HEK293 (cell line): Measurements from ENCODE around the gene PRPF31.
"Not testable (repeated sequence)": the region's sequence is repeated elsewhere in the genome, so short reads cannot be mapped to it uniquely, and the experiment has no call there.

ENCODE experiments used
- CTCF ChIA-PET: fragments of 350-600 bp; formaldehyde crosslinking; extraction: SDS; loops from one replicate; lab custom pipeline; 2021; ENCODE audit warnings: antibody characterized with exemption; lab: Yijun Ruan, JAX
- POLR2A ChIA-PET: fragments of 300-600 bp; formaldehyde crosslinking; extraction: SDS; loops from one replicate; lab custom pipeline; 2020; ENCODE audit warnings: antibody characterized with exemption, inconsistent platforms; lab: Yijun Ruan, JAX
- H3K27ac ChIP-seq: fragments of 200-500 bp; sonication (Bioruptor generic); 2 replicates; pipeline ENCODE4 v1.5.1; 2014; ENCODE audit warnings: low read depth, low read length, control low read depth, inconsistent platforms; ENCODE audit errors: extremely low read depth
- H3K36me3 ChIP-seq, 2 experiments: fragments of 200-500 bp in 1 of 2; sonication (Bioruptor generic) in 1 of 2; 1 replicate in 1 of 2; 2 replicates in 1 of 2; pipeline ENCODE4 v1.5.1; 2014 to 2017; ENCODE audit warnings: inconsistent platforms in 2 of 2, low read length in 2 of 2; ENCODE audit not compliant: control insufficient read depth in 2 of 2, insufficient read depth in 1 of 2
- H3K4me1 ChIP-seq: fragments of 200-500 bp; sonication (Bioruptor generic); 2 replicates; pipeline ENCODE4 v1.5.1; 2014; ENCODE audit warnings: mild to moderate bottlenecking, low read length, inconsistent platforms; ENCODE audit not compliant: control insufficient read depth, insufficient read depth
- H3K4me3 ChIP-seq: 2 replicates; pipeline ENCODE4 v1.5.1; 2011; ENCODE audit warnings: low read depth, mild to moderate bottlenecking, control low read depth, low read length, moderate library complexity
- H3K9me3 ChIP-seq: fragments of 200-500 bp; sonication (Bioruptor generic); 2 replicates; pipeline ENCODE4 v1.5.1; 2014; ENCODE audit warnings: low read depth, low read length, inconsistent platforms; ENCODE audit not compliant: control insufficient read depth, insufficient read depth
- KLF1 ChIP-seq: fragments of 450-650 bp; formaldehyde crosslinking; IDR thresholded peaks from 2 replicates; pipeline ENCODE4 v1.5.1; 2016; ENCODE audit warnings: missing biosample characterization, missing genetic modification characterization
- PRDM1 ChIP-seq: fragments of 450-650 bp; formaldehyde crosslinking; IDR thresholded peaks from 2 replicates; pipeline ENCODE4; 2016; ENCODE audit warnings: missing biosample characterization, missing genetic modification characterization
- SCRT1 ChIP-seq: fragments of 450-650 bp; formaldehyde crosslinking; IDR thresholded peaks from 2 replicates; pipeline ENCODE4 v1.5.1; 2016; ENCODE audit warnings: missing biosample characterization, missing genetic modification characterization, borderline replicate concordance
- ZBTB17 ChIP-seq: fragments of 450-650 bp; formaldehyde crosslinking; IDR thresholded peaks from 2 replicates; pipeline ENCODE4 v1.5.1; 2016; ENCODE audit warnings: missing biosample characterization, missing genetic modification characterization
- ZNF138 ChIP-seq: fragments of 450-650 bp; formaldehyde crosslinking; IDR thresholded peaks from 2 replicates; pipeline ENCODE4 v1.5.1; 2016; ENCODE audit warnings: missing biosample characterization, missing genetic modification characterization, borderline replicate concordance
- ZNF157 ChIP-seq: fragments of 450-650 bp; formaldehyde crosslinking; IDR thresholded peaks from 2 replicates; pipeline ENCODE4 v1.5.1; 2016; ENCODE audit warnings: missing biosample characterization, missing genetic modification characterization
- ZNF19 ChIP-seq: fragments of 450-650 bp; formaldehyde crosslinking; IDR thresholded peaks from 2 replicates; pipeline ENCODE4; 2016; ENCODE audit warnings: missing biosample characterization, missing genetic modification characterization, low read depth
- ZNF292 ChIP-seq: fragments of 450-650 bp; formaldehyde crosslinking; IDR thresholded peaks from 2 replicates; pipeline ENCODE4 v1.5.1; 2016; ENCODE audit warnings: low read depth, missing biosample characterization, missing genetic modification characterization, borderline replicate concordance
- TF ChIP-seq, protein P1 (sequence below): fragments of 450-650 bp; formaldehyde crosslinking; IDR thresholded peaks from 2 replicates; pipeline ENCODE4 v1.5.1; 2016; ENCODE audit warnings: missing biosample characterization, missing genetic modification characterization
- TF ChIP-seq, protein P2 (sequence below): fragments of 450-650 bp; formaldehyde crosslinking; IDR thresholded peaks from 2 replicates; pipeline ENCODE4 v1.5.1; 2016; ENCODE audit warnings: missing biosample characterization, missing genetic modification characterization
- TF ChIP-seq, protein P3 (sequence below): fragments of 450-650 bp; formaldehyde crosslinking; IDR thresholded peaks from 2 replicates; pipeline ENCODE4 v1.5.1; 2016; ENCODE audit warnings: missing biosample characterization, missing genetic modification characterization
- TF ChIP-seq, protein P4 (sequence below): fragments of 450-650 bp; formaldehyde crosslinking; IDR thresholded peaks from 2 replicates; pipeline ENCODE4 v1.5.1; 2016; ENCODE audit warnings: missing biosample characterization, missing genetic modification characterization
- TF ChIP-seq, protein P5 (sequence below): IDR thresholded peaks from 2 replicates; pipeline ENCODE4 v1.6.1; 2011; ENCODE audit warnings: mild to moderate bottlenecking, low read depth, low read length, borderline replicate concordance

Gene PRPF31

DNA sequence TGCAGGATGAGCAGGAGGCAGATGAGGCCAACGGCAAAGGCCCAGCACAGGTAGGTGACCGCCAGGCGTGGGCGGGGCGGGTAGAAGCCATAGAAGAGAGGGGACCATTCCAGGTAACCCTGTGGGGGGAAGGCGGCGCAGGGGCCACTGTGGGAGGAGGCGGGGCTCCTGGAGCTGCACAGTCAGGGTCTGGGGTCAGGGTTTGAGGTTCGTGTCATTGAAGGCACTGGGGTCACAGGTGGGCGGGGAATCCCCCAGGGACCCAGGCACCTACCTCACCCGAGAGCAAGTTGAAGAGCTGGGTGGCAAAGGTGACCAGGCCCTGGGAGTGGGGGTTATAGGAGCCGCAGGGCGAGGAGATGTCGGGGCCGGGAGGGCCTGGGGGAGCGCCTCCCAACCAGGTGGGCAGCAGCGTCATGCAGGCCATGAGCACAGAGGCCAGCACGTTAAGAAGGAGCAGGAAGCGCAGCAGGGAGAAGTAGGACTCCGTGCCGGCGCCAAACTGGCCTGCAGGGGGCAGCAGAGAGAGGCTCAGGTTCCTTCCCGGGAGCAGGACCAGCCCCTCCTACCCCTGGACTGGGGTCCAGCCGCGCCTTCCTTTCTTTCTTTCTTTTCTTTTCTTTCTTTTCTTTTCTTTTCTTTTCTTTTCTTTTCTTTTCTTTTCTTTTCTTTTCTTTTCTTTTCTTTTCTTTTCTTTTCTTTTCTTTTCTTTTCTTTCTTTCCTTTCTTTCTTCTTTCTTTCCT is 52.8 kb downstream of the PRPF31 start (continued):
- TF ChIP-seq, protein P1, sequence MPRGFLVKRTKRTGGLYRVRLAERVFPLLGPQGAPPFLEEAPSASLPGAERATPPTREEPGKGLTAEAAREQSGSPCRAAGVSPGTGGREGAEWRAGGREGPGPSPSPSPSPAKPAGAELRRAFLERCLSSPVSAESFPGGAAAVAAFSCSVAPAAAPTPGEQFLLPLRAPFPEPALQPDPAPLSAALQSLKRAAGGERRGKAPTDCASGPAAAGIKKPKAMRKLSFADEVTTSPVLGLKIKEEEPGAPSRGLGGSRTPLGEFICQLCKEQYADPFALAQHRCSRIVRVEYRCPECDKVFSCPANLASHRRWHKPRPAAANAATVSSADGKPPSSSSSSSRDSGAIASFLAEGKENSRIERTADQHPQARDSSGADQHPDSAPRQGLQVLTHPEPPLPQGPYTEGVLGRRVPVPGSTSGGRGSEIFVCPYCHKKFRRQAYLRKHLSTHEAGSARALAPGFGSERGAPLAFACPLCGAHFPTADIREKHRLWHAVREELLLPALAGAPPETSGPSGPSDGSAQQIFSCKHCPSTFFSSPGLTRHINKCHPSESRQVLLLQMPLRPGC (tag by site-specific recombination): no peak
- peak; percentile 89 for TF ChIP-seq PRDM1 (tag by site-specific recombination)
- TF ChIP-seq, protein P2, sequence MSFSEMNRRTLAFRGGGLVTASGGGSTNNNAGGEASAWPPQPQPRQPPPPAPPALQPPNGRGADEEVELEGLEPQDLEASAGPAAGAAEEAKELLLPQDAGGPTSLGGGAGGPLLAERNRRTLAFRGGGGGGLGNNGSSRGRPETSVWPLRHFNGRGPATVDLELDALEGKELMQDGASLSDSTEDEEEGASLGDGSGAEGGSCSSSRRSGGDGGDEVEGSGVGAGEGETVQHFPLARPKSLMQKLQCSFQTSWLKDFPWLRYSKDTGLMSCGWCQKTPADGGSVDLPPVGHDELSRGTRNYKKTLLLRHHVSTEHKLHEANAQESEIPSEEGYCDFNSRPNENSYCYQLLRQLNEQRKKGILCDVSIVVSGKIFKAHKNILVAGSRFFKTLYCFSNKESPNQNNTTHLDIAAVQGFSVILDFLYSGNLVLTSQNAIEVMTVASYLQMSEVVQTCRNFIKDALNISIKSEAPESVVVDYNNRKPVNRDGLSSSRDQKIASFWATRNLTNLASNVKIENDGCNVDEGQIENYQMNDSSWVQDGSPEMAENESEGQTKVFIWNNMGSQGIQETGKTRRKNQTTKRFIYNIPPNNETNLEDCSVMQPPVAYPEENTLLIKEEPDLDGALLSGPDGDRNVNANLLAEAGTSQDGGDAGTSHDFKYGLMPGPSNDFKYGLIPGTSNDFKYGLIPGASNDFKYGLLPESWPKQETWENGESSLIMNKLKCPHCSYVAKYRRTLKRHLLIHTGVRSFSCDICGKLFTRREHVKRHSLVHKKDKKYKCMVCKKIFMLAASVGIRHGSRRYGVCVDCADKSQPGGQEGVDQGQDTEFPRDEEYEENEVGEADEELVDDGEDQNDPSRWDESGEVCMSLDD (tag by site-specific recombination): no peak
- TF ChIP-seq KLF1 (tag by site-specific recombination): peak; percentile 41; the same call in 1 of the 2 replicates
- TF ChIP-seq, all 188 proteins: peak for 28

DNA sequence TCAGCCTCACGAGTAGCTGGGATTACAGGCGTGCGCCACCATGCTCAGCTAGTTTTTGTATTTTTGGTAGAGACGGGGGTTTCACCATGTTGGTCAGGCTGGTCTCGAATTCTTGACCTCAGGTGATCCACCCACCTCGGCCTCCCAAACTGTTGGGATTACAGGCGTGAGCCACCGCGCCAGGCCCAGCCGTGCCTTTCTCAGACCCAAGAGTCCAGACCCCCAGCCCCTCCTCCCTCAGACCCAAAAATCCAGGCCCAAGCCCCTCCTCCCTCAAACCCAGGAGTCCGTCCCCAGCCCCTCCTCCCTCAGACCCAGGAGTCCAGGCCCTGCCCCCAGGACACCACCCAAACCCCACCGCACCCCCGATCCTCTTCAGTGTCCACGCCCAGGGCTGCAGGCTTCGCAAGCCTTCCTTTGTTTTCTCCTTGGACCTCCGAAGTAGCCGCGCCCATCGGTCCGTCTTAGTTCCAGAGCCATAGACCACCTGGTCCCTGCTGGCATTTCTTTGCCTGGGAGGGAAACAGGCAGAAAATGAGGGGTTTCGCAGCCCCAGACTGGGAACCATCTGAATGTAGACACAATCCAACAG is 53.7 kb downstream of the PRPF31 start:
- ChIA-PET POLR2A (interaction anchor here (0.7 to 1.4 kb wide), 3 partner anchors 9 to 128 kb away, joined by 3 to 6 read pairs (median 4); partner anchors contain the start of genes LENG1 and MBOAT7), CTCF (interaction anchor here (0.7 to 4.6 kb wide), 8 partner anchors 10 to 258 kb away, joined by 3 to 18 read pairs (median 6); partner anchors contain the start of genes CNOT3, LENG1 and MBOAT7)
- H3K27ac ChIP-seq: no peak overlapping the region
- TF ChIP-seq, protein P3, sequence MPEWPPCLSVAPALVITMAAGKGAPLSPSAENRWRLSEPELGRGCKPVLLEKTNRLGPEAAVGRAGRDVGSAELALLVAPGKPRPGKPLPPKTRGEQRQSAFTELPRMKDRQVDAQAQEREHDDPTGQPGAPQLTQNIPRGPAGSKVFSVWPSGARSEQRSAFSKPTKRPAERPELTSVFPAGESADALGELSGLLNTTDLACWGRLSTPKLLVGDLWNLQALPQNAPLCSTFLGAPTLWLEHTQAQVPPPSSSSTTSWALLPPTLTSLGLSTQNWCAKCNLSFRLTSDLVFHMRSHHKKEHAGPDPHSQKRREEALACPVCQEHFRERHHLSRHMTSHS (tag by site-specific recombination): no peak
- TF ChIP-seq ZBTB17 (tag by site-specific recombination) (no peak), ZNF19 (tag by site-specific recombination) (no peak), ZNF157 (tag by site-specific recombination) (no peak), ZNF138 (tag by site-specific recombination) (no peak), SCRT1 (no peak), ZNF292 (tag by site-specific recombination) (no peak)
- TF ChIP-seq, protein P4, sequence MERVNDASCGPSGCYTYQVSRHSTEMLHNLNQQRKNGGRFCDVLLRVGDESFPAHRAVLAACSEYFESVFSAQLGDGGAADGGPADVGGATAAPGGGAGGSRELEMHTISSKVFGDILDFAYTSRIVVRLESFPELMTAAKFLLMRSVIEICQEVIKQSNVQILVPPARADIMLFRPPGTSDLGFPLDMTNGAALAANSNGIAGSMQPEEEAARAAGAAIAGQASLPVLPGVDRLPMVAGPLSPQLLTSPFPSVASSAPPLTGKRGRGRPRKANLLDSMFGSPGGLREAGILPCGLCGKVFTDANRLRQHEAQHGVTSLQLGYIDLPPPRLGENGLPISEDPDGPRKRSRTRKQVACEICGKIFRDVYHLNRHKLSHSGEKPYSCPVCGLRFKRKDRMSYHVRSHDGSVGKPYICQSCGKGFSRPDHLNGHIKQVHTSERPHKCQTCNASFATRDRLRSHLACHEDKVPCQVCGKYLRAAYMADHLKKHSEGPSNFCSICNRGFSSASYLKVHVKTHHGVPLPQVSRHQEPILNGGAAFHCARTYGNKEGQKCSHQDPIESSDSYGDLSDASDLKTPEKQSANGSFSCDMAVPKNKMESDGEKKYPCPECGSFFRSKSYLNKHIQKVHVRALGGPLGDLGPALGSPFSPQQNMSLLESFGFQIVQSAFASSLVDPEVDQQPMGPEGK (tag by site-specific recombination): no peak
- TF ChIP-seq, protein P5, sequence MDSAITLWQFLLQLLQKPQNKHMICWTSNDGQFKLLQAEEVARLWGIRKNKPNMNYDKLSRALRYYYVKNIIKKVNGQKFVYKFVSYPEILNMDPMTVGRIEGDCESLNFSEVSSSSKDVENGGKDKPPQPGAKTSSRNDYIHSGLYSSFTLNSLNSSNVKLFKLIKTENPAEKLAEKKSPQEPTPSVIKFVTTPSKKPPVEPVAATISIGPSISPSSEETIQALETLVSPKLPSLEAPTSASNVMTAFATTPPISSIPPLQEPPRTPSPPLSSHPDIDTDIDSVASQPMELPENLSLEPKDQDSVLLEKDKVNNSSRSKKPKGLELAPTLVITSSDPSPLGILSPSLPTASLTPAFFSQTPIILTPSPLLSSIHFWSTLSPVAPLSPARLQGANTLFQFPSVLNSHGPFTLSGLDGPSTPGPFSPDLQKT: no peak
- no peaks in the 10 kb centered on the region for H3K36me3 ChIP-seq
- no peaks in the 10 kb centered on the region for H3K9me3 ChIP-seq
- no peaks in the 10 kb centered on the region for H3K4me1 ChIP-seq
- H3K4me3 ChIP-seq: no peak overlapping the region

DNA sequence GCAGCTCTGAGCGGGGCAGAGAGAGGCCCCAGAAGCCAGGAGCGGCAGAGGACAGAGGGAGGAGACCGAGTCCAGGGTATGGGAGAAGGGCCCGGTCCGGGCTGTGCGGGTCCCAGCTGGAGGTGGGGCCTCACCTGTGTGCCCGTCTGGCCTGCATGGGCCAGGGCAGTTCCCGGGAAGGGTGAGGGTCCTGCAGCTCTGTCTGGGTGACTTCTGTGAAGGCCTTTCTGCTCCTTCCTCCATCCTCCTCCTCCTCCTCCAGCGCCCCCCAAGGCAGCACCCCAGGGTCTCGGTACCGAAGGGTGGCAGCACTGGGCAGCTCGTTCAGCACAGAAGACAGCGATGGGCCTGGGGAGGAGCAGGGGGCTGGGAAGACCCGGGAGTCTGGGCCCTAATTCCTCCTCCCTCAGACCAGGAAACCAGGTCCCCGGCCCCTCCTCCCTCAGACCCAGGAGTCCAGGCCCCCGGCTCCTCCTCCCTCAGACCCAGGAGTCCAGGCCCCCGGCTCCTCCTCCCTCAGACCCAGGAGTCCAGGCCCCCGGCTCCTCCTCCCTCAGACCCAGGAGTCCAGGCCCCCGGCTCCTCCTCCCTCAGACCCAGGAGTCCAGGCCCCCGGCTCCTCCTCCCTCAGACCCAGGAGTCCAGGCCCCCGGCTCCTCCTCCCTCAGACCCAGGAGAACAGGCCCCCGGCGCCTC is 56.3 kb downstream of the PRPF31 start:
- not testable (repeated sequence) for H3K4me3 ChIP-seq, H3K36me3 ChIP-seq, H3K27ac ChIP-seq, H3K9me3 ChIP-seq, H3K4me1 ChIP-seq
- ChIA-PET POLR2A (interaction anchor here (0.5 to 10.2 kb wide), 6 partner anchors 12 to 58 kb away, joined by 3 to 90 read pairs (median 11); partner anchors contain the start of genes CNOT3, MBOAT7 and TSEN34), CTCF (interaction anchor here (0.6 to 3.7 kb wide), 4 partner anchors 8 to 227 kb away, joined by 3 to 15 read pairs (median 5); no protein-coding TSS in a partner anchor)
